Loucy (cell line): ENCODE data around the gene RPL41.

Experiments used
- EZH2phosphoT487 ChIP-seq: fragments of 200-600 bp; IDR thresholded peaks from 2 replicates; pipeline ENCODE4 v1.6.1; 2018; ENCODE audit warnings: antibody characterized with exemption, mild to moderate bottlenecking, moderate library complexity, borderline replicate concordance
- TF ChIP-seq, protein P1 (sequence below): fragments of 200-600 bp; sonication (generic); conservative IDR thresholded peaks from 2 replicates; pipeline ENCODE4 v1.5.1; 2014; ENCODE audit warnings: mild to moderate bottlenecking, antibody characterized with exemption, low read length

DNA sequence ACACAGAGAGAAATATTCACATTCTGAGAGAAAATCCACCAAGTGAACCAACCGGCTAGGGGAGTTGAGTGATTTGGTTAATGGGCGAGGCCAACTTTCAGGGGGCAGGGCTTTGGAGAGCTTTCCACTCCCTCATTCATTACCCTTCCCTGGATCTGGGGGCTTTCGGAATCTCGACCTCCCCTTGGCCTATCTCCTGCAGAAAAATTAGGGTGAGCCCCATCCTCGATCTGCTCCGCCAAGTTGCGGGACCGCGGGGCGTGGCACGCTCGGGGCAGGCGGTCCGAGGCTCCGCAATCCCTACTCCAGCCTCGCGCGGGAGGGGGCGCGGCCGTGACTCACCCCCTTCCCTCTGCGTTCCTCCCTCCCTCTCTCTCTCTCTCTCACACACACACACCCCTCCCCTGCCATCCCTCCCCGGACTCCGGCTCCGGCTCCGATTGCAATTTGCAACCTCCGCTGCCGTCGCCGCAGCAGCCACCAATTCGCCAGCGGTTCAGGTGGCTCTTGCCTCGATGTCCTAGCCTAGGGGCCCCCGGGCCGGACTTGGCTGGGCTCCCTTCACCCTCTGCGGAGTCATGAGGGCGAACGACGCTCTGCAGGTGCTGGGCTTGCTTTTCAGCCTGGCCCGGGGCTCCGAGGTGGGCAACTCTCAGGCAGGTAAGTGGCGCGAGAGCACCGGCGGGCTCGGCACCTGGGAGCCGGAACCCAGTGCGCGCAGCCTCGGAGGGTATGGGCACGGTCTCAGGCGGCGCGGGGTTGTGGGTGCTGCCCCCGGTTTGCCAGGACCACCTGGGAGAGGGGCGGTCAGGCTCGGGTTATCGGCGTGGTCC, 36.5 kb upstream of the RPL41 start, which contains the start of gene ERBB3:
- TF ChIP-seq, protein P1, sequence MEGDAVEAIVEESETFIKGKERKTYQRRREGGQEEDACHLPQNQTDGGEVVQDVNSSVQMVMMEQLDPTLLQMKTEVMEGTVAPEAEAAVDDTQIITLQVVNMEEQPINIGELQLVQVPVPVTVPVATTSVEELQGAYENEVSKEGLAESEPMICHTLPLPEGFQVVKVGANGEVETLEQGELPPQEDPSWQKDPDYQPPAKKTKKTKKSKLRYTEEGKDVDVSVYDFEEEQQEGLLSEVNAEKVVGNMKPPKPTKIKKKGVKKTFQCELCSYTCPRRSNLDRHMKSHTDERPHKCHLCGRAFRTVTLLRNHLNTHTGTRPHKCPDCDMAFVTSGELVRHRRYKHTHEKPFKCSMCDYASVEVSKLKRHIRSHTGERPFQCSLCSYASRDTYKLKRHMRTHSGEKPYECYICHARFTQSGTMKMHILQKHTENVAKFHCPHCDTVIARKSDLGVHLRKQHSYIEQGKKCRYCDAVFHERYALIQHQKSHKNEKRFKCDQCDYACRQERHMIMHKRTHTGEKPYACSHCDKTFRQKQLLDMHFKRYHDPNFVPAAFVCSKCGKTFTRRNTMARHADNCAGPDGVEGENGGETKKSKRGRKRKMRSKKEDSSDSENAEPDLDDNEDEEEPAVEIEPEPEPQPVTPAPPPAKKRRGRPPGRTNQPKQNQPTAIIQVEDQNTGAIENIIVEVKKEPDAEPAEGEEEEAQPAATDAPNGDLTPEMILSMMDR, result no peak
- no peak for TF ChIP-seq EZH2phosphoT487
